Stimulated activated CD8-positive, alpha-beta memory T cell treated with anti-CD3 and anti-CD28 coated beads, Interleukin-4, amount 100 ng/mL, for 48 hours (primary cell): ENCODE results near the gene PARD3.

Experiments
- DNase-seq: peaks from one replicate; pipeline ENCODE4 v3.0.0-alpha.2; 2020

Gene PARD3

DNA sequence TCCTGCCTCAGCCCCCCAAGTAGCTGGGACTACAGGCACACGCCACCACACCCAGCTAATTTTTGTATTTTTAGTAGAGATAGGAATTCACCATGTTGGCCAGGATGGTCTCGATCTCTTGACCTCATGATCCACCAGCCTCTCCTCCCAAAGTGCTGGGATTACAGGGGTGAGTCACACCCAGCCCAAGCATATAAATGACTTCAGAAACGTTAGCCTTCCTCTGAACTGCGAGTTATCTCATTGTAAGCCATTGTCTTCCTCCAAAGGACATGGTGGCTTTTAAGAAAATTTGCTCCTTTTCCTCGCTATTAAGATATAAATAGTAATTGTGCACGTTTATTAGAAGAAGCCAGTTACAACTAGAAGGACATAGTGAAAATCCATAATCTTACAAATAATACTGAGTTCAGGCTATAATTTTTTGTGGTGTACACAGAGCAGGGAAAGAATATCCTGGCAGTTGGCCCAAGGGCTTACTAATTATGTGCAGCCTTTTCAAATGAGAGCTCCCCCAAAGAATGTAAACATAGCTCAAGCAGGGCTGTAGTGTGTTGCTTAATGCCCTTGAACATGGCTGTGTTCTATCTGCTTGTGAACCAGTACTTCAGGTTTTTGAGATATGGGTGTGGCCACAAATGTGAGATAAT, 495.8 kb downstream of the PARD3 start:
- DNase-seq = no peak

DNA sequence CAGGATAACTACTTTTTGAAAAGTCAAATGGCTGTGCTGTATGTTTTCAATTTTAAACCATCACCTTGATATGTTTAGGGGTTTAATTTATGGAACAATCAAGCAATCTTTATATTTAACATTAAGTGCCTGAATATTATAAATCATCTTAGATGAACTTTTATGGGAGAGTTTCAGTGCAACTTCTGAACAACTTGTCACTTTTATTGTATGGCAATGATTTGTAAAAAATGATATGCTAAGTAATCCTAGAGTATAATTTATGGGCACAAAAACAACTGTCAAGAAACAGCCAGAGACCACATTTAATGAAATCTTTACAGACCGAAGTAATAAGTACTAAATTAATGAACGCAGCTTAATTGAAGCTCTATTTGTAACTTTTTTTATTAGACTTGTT, 498.9 kb downstream of the PARD3 start:
- no peak for DNase-seq

DNA sequence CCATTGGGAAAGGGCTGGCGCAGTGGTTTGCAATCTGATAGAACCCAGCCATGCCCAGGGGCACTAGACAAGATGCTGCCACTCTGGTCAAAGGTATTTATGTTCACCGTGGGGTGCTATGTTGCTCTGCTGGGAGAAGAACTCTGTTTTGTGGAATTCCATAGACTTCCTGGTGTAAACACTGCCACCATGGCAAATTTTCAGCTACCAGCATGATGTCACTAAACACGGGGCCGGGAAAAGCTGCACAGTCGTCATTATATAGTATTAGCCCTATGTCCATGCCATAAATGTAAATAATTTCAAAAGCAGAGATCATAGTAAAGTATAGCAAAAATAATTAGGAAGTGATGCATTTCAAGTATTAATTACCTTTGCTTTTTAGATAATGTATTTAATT, 500.6 kb downstream of the PARD3 start:
- no peak for DNase-seq

DNA sequence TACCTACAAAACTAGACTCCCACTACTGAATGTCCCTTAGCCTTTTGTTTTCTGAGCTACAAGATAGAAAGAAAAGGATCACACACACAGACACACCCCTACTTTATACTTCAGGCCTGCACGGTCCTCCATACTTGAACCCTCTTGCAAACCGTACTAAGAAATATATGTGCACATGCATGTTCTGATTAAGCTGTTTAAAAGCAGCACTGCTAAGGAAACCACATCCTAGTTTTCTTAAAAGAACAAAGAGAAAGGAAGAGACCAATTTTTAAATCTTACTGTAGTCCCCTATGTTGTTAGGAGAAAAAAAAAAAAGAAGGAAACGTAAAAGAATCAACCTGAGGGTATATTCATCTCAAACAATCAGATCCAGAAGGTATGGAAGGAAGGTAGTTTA, 501.2 kb downstream of the PARD3 start:
- DNase-seq = no peak

DNA sequence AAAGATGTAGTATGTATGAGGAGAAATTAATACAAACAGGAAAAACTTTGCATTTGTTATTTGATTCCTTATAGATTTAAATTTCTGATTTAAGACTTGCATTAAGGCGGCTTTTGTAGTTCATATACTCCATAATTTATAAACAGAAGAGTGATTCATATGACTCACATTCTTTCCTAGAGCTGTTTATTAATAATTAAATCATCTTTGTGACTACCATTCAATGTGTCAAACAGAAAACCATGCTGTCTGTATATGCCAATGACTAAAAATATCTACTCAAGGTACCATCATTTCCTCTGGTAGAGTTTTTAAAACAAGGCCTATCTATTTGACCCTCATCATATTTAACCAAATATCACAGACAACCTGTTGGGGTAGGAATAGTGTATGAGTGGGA, 501.7 kb downstream of the PARD3 start:
- DNase-seq = no peak

DNA sequence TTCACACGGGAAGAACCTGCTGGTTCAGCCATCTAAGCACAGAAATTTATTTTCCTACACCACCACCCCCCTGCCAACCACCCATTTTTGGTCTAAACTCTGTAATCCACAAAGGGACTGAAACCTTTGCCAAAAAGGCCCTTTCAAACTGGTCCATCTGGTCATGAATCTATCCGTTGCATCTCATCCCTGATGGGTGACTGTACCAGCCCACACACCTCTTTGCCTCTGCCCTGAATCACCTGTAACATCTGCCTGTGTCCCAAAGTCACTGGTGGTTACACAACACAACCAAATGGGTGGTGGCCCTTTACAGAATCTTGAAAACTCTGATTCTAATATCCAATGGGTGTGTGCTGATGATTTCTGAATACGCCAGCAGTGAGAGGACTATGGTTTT, 503.4 kb downstream of the PARD3 start:
- no peak for DNase-seq

DNA sequence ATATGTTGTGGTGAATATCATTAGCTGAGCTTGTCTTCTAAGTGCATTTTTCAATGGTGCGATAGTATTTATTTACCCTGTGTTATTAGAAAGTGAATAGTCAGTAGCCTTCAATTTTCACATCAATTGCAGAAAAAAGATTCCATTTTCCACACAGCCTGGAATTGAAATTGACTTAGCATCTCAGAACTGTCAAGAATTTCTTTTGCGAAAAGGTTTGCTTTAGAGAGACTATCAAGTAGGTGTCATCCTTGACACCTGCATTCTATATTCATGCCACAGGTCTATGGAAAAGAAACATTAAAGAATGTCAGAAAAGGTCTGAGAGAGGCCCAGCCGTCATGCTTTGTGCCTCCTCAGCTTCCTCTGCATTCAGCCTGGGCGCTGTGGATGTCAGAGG, 504.9 kb downstream of the PARD3 start:
- no peak for DNase-seq

DNA sequence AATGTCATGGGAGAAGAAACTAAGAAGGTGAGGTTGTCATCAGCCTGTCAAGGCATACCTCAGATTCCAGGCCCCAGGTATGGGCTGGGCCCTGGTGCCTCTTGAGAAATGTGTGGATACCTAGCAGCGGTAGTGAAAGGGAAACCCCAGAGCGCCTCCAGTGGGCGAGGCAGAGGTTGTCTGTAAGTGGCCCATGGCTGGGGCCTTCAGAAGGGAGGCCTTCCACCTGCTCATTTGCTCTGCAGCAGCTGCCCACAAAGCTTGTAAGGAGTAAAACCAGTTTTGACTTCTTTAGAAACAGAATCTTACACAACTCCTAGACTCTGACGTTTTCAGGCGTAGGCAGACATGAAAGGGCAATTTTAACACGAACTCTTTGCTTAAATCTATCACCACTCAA, 509.9 kb downstream of the PARD3 start:
- DNase-seq = no peak

DNA sequence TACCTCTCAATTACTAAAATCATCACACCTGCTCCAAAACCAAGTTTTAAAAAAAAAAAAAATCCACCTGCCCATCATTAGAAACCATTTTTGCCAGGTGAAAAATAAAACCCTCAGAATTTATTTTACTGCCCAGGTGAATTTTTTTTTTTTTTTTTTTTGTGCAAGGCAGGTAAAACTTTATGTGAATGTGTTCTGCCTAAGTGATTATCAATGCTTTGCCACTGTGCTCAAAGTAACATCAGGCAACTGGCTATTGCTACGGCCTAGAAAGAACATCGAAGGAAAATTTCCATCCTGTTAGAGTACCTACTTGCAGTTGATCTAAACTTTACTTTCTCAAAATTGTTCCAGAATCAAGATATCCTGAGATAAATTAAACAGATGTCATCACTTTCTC, 512.1 kb downstream of the PARD3 start:
- no peak for DNase-seq

DNA sequence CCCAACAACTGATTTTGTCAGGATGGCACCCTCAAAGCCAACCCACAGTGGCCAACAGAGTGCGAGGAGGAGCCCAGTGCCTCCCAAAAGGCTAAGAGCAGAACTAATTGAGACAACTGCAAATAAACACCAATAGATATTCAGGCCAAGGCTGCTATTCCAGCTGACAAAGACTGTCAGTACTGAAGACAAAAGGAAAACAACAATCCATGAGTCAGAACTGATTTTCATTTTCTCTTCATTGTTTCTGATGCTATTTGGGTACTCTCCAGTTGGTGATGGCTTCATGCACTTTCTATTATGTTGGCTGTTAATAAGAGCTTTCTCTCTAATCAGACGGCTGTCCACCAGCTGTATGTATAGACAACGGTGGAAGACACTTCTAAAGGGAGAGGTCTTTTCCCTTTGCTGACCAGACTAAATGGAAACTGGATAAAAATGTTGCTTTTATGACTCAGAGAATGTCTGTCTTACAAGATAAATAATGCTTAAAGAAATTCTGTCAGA, 515.9 kb downstream of the PARD3 start:
- no peak for DNase-seq

DNA sequence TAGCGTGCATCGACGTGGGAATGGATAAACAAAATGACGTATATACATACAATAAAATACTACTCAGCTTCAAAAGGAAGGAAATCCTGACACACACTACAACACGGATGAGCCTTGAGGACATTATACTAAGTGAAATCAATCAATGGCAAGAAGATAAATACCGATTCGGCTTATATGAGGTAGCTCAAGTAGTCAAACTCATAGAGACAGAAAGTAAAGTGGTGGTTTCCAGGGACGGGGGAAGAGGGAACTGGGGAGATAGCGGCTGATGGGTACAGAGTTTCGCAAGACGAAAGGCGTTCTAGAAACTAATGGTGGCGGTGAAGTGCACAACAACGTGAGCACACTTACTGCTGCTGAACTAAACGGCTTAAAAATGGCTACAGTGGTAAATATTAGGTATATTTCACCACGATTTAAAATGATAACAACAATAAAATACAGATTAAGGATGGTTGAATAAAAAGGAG, 516.7 kb downstream of the PARD3 start:
- DNase-seq = no peak

DNA sequence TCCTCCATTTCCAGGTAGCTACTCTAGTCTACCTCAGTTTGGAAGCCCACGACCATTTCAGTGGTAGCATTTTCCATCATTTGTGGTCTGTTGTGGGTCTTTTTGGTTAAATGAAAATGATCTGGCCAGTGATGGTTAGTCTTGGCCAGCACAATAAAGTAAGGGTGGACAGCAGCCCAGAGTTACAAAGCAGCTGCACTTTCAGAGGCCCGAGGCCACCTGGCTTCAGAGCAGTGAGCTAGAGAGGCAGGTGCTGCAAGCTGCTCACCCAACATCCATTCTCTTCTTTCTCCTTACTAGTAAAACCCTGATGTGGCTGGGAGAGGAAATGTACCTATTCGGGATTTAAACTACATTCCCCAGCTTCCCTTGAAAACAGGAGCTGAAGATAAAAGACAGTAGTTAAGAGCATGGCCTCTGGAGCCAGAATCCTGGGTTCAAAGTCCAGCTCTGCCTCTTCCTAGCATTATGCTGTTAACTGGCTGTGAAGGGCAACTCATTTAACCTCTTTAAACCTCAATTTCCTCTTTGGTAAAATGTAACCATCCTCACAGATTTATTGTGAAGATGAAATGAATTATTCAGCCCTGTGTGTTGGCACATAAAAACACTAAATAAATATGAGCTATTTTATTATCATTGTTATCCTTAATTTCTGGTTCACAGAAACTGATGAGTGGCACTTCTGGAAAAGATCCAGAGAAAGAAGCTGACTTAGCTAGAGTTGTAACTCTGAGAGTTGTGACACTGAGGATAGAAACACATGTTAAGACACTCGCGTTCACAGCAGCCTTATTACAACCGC, 517.4 kb downstream of the PARD3 start:
- no peak for DNase-seq

DNA sequence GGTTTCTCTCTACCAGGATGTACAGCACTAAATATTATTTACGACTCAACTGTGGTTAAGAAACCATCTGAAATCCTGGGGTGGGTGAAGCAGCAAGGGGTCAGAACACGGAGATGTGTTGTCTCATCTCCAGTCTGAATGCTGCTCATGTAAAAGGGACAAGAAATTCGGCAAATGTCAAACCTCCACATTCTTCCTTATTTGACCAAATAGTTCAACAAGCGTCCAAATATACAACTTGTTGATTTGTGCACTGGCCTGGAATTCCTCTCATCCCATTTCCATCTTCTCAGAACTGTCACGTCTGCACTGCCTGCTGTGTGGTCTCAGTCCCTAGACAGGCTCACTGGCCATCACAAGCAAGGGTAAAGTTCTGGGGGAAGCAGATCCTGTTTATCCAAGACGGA, 520.0 kb downstream of the PARD3 start:
- DNase-seq = no peak

DNA sequence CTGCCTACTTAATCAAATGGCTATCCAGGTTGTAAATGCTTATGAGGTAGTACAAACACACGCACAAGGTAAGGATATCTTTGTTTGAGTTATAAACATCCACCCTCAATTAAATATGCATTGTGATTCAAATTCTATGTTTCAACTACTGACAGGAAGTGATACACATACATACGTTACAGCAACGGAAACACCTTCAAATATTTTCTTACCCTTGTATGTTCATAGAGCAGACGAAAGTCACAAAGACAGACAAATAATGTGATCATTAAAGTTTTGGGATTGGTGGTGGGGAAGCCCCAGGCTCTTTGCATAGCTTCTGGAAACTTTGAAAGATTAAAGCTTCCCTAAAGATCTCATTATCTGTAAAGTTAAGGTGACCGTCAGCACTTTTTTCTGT, 521.0 kb downstream of the PARD3 start:
- no peak for DNase-seq

DNA sequence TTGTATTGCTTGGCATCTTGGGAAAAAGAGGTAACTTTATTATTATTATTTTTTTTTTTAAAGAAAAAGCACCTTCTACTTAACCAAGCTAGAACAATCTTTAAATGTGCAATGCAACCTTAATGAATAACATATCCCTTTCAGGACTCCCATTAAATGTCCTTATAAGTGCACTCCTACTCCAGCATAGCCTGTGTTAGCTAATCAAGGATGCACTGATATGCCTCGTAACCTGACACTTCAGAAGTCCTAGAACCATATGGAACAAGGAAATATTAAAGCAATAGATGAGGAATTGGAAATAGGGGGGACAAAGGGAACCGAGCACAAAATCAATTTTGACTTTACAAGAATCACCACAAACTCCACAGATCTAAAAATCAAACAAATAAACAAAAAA, 522.4 kb downstream of the PARD3 start:
- no peak for DNase-seq

DNA sequence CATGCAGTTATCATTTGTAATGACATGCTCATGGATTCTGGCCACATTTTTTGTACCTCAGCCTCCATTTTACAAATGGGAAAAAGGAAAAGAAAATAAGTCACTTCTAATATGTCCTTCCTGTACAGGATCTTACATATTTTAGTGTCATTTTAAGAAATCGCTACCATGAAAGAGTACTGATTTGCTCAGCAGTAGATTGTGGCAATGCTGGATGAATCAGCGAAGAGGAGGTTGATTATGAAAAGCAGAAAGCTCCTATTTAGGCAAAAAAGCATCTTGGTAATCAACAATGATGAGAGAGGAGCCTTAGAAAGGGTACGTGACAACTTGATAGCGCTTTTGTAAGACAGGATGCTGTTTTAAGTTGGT, 522.9 kb downstream of the PARD3 start:
- DNase-seq = no peak

DNA sequence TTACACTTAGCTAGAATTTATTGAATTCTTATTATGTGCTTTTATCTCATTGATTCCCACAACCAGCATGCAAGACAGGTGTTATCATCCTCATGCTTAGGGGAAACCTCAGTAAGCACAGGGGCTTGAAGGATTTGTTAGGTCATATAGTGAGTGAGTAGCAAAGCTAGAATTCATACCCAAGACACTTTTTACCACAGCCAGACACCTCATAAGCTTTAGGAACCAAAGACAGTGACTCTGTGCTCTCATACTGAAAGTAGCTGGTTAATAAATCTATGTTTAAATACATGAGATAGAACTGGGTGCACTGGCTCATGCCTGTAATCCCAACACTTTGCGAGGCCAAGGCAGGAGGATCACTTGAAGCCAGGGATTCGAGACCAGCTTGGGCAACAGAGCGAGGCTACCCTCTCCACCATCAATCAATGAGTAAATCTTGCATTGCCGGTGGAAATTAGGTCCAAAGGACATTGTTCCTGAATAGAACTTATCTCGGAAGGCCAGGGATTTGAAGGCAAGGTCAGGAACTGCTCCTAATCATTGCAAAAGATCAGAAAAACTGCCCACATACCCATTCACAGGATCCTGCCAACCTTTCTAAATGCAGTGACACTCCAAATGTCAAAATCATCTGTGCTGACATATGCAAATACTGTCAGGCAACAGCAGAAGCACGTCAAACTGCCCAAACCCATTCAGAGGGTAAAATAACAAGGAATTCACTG, 523.5 kb downstream of the PARD3 start:
- DNase-seq = no peak

DNA sequence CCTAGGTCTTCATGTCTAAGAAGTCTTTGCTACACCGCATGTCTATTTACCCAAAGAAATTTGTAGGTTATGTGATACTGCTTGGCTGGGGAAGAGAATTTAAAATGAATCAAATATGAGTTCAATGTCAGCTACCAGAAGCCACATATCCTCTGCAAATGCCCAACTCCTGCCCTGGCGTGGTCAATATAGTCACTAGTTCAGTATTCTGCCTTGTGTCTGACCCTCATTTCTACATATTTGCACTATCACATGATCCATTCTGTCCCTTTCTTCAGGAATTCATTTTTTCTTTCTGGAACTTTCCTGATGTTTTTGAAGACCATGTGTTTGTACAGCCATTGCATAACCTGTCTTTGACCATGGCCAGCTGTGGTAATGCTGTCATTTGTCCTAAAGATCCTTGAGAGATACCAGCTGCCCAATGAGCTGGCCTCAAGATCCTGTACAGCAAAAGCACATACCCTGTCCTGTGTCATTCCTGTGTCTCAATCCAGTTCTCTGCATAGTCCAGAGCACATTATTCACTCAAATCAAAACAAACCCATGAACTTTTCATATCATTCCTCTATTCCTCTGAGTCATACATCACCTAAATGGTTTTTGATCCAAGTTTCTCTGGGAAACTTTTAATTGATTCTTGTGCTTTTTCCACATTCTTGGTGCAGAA, 524.5 kb downstream of the PARD3 start:
- DNase-seq = no peak

DNA sequence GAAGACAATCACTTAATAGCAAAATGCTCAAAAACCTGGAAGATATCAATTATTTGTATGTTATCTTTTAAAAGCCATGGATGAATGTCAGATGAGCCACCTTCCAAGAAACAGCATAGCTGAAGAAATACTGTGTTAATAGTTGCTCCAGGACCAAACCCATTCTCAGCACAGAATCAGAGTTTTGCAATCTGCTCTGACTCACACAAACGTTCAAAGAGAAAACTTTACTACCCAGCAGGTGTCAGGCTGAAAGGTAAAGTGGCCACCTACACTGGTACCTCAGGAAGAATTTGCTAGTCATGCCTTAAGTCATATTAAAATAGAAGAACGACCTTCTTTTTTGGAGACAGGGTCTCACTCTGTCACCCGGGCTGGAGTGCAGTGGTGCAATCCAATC, 526.5 kb downstream of the PARD3 start:
- no peak for DNase-seq

DNA sequence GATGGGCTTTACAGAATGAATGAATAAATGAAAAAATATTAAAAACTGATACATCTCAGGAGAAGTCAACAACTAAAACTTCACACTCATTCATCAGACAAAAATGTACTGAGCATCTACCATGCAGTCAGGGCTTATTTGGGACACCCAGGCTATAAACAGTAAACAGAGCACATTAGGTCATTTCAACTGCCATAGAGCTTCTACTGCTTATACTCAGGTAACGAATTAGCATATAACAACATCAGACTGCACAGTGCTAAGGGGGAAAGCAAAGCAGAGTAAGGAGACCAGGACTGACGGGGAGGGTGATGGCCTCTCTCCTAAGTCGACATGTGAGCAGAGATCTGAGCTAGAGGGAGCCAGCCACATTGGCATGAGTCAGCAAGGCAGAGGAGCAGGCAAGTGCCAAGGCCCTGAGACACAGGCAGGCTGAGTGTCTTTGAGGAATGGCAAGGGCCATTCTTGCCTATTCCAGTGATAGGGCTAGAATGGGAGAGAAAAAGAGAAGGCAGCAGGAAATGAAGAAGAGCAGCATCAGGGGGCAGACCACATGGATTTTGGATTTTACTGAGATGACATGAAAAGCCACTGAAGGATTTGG, 528.9 kb downstream of the PARD3 start:
- no peak for DNase-seq

DNA sequence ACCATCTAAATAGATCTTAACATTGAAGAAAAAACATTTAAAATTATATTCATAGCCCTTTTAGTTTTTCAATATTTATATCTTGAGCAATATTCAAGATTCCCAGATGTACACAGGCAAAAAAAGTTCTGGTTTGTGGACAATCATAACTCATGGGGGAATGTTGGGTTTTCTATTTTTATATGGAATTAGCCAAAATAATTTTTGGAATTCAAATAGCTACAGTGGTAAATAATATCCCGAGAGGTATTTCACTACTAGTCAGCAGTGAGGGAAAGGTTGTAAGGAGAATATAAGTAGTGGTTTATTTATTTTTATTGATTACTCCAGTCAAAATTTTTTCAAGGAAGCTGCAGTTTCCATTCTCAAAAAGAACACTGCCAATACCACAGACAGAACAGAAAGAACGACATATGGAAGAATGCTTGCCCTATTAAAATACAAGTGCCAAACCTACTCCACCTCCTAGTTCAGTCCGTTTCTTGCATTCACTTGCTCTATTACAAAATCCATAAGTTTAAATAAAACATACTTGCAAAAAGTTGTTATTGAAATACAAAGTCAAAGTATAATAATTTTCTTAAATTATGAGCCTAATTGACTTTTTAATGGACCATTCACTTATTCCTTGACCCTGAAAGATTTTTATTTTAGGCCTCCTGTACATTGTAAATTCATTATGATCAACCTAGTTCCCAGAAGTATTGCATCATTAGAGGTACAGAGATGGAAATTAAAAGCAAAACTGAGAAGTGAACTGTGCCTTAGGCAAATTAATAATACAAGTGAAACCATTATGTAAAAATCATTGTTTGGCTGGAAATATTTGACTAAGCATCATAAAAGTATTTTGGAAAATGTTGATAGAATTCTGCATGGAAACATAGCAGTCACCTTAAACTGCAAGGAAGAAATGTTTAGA, 533.2 kb downstream of the PARD3 start:
- no peak for DNase-seq
